NOMO-1 treated with DMSO at 0.1 percent for 48 hours (cell line): ENCODE results near the gene CHCHD5.

Source experiments
- DNase-seq: peaks from one replicate; lab custom pipeline; 2025; ENCODE audit not compliant: unreplicated experiment; lab: John Stamatoyannopoulos, UW

Gene CHCHD5

DNA sequence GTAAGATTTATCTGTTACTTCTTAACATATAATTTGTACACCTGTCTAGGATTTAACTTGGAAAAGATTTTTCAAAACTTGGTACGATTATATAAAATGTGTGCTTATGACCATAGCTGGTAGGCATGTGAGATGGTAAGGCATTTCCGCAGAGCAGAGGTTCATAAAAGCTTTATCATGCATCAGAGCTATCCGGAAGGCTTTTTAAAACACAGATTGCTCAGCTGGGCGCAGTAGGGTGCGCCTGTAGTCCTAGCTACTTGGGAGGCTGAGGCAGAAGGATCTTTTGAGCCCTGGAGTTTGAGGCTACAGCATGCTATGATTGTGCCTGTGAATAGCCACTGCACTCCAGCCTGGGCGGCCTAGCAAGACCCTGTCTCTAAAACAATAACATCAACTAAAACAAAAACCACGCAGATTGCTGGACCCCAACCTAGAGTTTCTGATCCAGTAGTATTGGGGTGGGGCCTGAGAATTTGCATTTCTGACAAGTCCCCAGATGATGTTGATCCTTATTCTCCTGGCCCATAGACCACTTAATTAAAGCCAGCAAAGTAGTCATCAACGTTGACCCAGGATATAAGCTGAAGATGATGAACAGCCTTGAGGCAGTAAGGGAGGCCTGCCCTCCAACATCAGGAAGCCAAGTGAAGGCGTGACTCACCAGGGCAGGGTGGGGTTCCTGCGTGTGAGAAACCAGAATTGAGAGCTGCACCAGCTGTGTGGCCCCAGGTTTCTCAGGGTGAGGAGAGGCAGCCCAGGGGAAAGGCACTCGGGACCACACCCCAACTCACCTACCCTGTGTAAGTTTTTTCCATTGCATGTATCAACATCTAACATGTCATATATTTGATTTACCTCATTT, 39.7 kb downstream of the CHCHD5 start:
- peak; percentile 70 for DNase-seq

DNA sequence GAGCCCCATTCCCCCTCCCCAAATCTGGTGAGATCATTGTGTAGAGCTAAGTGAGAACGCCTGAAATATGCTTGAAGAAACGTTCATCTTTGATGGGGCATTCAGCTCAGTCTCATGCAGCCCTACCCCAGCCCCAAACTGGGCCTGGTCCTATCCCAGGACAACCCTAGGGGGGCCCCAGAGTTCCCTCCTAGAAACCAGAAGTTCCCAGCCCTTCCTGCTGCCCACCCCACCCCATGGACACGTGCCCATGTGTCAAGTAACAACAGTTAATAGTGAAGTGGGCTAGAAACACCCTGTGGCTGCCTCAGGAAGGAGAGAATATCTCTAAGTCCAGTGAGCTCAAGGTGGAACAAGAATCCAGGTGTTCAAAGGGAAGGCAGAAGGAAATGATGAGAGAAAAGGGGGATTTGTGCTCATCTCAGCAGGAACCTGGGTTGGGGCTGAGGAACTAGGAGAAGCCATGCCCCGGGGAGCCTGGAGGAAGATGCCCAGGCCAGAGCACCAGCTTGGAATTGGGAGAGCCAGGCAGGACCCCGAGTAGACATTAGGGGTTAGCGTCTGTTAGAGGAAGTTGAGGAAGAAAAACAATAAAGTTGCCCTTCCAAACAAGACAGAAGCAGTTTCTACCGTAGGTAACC, 41.2 kb downstream of the CHCHD5 start:
- DNase-seq = no peak

DNA sequence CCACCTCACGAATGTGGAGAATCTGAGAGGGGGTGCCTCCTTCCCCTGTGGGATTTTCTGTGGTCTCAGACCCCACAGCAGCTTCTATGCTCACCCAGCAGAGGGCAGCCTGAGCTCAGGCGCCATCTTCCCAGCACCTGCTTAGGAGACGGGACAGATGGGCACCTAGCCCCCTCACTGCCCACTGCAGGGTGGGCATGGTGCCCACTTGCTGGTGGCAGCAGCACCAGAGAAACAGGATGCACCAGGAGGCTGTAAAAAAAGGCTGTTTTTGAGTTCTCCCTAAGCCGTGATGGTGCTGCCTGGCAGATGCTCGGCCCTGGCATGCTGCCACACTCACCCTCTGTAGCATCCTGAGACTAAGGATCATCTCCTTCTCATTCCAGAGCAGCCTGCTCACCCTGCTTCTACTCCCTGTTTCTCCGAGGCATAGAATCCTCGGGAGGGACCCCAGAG, 42.2 kb downstream of the CHCHD5 start:
- peak; percentile 41 for DNase-seq

DNA sequence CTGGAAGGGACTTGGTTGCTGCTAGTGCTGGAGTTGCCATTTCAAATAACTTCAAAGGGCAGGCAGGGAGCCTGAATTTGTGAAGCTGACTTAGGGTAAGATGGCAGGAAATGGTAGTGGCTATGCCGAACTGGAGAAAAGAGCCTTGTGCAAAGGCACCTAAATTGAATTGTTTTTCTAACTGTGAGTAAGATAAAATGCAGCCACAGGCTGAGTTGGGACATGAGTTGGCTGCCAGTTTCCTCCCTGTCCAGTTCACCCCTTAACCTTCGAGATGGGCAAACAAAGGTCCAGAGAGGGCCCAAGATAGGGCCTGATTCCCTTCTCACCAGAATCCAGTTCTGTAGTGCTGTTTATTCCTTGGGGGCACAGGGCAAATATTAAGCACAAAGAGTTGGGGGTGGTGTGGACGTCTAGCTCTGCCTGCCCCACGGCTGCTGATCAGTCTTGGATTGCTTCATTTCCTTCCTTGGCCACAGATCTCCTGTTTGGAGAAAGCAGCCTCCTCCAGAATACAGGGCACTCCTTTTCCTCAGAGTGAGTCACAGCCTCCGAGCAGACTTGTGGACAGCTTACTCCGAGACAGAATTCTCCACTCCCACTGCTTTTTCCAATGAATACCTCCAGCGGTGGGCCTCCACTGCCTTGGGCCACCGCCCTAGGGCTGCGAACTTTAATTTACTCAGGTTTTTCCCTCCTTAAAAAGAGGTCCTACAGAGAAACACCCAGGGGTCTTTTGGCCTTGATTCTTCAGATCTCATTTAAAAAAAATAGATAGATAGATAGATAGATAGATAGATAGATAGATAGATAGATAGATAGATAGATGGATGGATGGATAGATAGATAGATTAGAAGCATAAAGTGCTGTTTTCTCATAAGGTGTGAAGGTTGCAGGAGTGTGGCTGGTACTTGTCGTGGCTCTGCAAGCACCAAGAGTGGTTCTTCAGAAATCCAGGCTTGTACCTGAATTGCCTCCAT, 42.9 kb downstream of the CHCHD5 start:
- DNase-seq = peak; percentile 64

DNA sequence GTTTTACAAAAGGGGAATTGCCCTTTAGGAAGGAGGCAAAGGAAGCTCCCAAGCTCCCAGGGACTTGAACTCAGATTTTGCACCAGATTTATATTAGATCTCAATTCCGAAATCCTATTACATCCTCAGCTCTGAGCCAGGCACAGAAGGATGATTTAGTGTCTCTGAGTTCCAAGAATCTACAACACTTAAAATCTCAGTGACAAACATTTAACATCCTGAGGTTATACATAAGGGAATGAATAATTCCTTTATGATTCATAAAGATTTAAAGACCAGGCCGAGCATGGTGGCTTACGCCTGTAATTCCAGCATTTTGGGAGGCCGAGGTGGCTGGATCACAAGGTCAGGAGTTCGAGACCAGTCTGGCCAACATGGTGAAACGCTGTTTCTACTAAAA, 44.8 kb downstream of the CHCHD5 start:
- no peak for DNase-seq

DNA sequence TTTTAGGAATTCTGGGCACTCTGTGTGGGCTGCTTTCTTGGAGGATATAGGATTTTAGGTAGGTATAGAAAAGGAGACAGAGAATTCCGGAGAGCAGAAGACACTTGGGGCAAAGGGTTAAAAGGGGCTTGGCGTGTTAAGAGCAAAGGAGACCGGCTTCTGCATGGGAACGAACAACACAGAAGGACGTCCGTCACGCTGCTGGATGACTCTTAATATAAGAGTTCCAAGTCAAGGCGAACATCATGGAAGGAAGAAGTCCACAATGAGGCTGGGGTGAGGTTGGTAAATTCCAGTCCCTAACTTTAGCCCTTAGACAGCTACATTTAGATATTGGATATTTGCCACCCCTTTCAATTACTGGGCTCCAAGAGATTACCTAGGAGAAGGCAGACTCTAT, 45.4 kb downstream of the CHCHD5 start:
- no peak for DNase-seq

DNA sequence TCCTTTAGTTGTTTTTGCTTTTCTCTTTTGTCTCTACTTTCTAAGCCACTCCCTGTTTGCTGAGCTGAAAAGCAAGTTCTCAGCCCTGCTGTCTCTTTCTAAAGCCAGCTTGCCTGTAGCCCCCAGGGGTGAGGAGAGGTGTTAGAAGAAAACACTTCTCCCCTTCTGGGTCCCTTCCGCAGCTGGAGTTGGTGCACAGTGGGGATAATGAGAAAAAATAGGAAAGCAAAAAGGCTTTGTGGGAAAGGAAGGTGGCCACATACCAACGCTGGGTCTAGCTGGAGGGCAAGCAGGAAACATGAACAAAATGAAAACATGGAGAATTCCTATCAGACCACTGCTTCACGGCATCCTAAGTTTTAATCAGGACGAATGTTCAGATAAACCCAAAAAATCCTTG, 45.9 kb downstream of the CHCHD5 start:
- no peak for DNase-seq

DNA sequence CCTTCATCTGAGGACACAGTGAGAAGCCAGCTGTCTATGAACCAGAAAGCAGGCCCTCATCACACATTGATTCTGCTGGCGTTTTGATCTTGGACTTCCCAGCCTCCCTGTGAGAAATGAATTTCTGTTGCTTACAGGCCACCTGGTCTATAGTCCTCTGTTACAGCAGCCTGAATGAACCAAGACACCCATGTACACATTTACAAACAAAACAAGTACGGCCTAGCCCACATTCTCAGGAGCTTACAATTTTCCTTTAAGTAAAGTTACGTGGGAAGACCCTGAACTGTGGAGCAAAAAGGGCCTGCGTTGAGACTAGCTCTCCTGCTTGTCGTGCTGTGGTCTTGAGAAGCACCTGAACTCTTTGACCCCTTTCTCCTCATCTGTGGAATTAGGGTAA, 49.3 kb downstream of the CHCHD5 start:
- DNase-seq = no peak

DNA sequence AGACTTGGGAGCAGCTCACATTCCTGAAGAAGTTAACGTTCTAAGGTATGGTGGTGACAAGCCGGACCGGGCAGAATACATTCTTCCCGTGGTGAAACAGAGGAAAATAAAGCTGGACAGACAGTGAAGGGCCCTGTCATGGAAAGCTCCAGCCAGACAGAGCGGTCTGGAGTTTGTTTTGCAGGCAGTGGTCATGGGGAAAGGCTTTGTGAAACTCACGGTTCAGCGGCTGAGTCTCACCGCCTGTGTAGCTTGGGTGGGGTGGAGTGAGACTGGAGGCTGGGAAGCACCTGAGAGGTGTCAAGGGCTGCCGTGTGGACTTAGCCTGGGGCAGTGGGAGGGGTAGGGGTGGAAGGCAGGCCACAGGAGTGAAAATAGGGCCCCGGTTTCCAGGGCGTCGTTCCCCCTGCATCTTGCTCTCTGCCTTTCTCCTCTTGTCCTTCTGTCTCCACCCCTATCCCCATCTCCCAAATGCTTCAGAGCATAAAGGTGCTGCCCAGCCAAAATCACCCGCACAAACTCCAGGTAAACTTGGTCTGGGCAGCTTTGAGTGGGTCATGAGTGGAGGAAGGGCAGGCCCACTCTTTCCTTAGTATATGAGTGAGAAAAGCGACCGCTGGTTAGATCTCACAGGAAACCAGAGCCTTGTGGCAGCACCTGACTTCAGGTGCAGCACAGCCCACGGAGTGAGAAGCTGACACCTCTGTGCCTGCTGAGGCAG, 49.9 kb downstream of the CHCHD5 start:
- no peak for DNase-seq

DNA sequence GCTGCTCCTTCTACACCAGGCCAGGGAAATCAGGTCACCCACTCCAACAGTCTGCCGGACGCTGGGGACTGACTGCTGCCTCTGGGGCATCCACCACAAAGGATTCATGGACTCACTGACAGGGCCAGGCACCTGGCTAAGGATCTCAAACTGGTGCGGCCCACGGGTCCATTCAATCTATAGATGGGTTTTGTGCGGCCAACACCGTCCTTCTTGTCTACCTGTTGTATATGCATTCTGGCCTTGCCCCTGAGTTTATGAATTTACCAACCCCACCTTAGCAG, 50.4 kb downstream of the CHCHD5 start:
- DNase-seq = no peak

DNA sequence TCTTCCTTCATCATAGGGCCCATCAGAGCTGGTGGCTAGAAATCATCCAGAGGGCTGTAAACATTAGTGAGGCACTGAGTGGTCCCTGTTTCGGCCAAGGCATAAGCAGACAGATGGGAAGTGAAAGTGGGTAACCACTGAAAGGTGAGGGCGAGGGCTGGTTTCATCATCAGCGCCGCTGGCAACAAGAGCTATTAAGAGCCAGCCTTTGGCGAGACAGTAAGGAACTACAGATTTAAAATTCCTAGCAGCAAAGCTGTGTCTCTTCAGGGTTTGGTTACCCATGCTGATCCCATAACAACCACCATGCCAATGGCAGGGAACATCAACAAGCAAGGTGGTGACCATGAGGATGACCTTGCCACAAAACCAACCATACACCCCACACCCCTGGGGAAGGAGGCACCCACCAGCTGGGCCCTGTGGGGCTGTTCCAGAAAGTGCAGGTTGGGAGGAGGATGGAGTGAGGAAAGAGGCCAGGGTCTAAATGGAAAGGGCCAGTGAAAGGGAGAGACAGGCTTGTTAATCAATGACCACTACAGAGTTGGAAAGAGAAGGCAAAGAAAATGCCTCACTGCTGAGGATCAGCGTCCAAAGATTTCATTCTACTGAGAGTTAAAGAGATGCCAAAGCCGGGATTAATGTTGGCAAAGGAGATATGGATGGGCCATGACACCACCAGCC, 52.3 kb downstream of the CHCHD5 start:
- DNase-seq = peak; percentile 87

DNA sequence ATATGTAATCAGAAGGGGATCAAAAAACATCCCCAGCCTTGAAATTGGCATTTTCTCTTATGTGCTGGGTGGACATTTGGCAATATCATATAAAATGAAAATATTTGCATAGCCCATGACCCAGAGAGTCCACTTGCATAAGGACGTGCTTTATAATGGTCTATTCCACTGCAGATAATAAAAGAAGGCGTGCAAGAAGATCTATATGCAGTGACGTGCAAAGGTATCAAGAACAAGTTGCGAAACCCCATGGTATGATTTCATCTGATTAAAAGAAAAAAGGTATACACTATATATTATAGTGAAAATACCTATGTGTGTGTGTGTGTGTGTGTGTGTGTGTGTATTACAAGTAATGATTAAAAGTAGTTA, 52.9 kb downstream of the CHCHD5 start:
- DNase-seq = no peak
